Measurements from ENCODE around the gene LTF.
"Not testable (repeated sequence)": the region's sequence is repeated elsewhere in the genome, so short reads cannot be mapped to it uniquely, and the experiment has no call there.

The LTF gene

GRCh38 chr3:46496746-46497555 is 32.2 kb upstream of the LTF start:
- TF ChIP-seq, protein P1, sequence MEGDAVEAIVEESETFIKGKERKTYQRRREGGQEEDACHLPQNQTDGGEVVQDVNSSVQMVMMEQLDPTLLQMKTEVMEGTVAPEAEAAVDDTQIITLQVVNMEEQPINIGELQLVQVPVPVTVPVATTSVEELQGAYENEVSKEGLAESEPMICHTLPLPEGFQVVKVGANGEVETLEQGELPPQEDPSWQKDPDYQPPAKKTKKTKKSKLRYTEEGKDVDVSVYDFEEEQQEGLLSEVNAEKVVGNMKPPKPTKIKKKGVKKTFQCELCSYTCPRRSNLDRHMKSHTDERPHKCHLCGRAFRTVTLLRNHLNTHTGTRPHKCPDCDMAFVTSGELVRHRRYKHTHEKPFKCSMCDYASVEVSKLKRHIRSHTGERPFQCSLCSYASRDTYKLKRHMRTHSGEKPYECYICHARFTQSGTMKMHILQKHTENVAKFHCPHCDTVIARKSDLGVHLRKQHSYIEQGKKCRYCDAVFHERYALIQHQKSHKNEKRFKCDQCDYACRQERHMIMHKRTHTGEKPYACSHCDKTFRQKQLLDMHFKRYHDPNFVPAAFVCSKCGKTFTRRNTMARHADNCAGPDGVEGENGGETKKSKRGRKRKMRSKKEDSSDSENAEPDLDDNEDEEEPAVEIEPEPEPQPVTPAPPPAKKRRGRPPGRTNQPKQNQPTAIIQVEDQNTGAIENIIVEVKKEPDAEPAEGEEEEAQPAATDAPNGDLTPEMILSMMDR (IDR thresholded peaks at IDR 0.05; ENCODE audit: low read length, missing control alignments): peak; percentile 44
- H3K4me3 ChIP-seq (replicated peaks; ENCODE audit: low read depth, low read length): no peak overlapping the region
- DNase-seq (ENCODE audit: low read depth): peak; percentile 23

DNA sequence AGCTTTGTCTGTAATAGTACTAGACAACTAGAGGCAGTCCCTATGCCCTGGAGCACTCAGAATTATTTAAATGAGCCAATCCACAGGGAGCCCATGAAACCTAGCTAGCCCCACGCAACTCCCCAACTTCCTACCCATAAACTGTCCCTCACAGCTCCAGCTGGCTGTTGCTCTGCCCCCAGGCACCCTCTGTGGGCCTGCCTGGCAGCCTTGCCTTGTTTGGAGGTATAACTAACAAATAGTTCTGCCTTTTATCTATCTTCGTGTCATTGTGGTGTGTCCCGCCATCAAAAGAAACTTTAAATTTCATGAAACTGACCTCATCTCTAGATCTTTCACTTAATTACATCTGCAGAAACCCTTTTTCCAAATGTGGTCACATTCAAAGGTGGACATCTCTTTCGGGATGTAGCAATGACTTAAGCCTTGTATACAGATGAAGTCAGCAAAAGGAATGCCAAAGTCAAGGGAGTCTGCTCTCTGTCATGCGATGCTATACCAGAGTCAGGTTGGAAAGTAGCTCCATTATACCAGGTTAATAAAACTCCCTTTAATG is 31.3 kb upstream of the LTF start:
- TF ChIP-seq, protein P1 (IDR thresholded peaks at IDR 0.05; ENCODE audit: low read length, missing control alignments): no peak
- DNase-seq (ENCODE audit: low read depth): peak; percentile 30
- H3K4me3 ChIP-seq (replicated peaks; ENCODE audit: low read depth, low read length): no peak overlapping the region

- not testable (repeated sequence) for DNase-seq (ENCODE audit: low read depth); H3K4me3 ChIP-seq (replicated peaks; ENCODE audit: low read depth, low read length)
These were observed 29.8 kb upstream of the LTF start for GRCh38 chr3:46494491-46494890.

DNA sequence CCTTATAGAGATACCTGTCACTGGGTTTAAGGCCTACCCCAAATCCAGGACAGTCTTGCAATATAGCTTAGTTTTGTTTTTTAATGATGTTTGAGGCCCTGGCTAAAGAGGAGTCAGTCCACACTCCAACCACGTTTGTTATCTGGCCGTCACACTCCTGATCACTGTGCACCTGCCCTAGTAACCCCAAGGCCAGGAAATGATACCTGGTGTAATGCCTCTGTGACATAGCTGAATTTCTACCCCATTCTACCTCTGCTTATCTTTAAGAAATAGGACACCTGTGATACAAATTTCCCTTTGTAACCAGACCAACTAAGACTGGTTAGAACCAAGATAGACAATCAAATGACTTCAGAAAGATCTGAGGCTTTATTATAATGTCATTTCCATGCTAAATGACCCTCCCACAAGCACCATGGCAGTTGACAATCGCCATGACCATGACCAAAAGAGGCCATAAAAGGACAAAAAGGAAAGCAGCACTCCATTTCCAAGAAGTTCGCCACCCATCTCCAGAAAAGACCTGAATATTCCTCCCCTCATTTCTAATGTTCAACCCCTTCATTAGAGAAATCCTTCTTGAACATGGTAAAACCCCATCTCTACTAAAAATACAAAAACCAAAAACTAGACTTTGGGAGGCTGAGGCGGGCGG is 28.3 kb upstream of the LTF start:
- DNase-seq (ENCODE audit: low read depth): no peak
- TF ChIP-seq, protein P1 (IDR thresholded peaks at IDR 0.05; ENCODE audit: low read length, missing control alignments): no peak
- H3K4me3 ChIP-seq (replicated peaks; ENCODE audit: low read depth, low read length): no peak overlapping the region

DNA sequence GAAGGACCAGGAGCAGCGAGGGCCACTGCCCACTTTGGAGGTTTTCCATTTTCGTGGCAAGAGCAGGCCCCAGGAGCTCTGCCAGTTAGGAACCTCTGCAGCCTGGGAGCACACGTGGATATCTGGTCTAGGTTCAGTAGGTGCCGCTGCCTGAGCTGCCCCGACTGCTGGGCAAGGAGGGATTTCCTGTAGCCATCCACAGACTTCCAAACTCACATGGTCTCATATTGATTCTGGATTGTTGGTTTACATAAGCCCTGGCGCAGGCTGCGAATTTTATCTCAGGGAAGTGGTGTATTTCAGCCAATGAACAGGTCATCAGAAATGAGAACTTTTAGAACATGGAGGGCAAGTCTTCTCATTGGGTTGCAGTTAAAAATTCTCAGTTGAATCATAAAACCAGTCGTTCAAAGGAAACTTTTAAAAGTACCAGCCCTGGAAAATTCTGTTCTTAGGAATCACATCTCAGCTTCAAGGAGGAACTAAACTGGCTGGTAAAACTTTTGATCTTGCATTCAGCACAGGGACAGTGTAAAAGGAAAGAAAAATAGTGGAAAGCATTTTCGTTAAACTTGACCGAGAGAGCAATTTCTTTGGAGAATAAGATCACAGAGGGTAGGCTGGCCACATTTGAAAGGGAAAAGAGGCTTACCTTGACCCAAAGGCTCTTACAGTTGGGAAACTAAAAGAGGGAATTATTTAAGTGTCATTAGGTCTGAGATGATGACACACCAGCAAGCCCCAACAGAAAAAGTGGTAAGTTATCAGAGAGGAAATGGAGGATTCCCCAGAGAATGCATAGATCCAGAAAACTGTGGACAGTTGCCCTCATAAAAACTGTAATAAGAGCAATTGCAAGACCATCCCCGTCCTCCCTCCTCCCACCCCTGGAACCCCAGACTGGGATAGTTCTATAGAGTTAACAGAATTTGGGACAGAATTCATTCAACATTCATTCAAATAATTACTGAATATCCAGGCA is 26.7 kb upstream of the LTF start:
- no peak overlapping the region for H3K4me3 ChIP-seq (replicated peaks; ENCODE audit: low read depth, low read length)
- no peak for DNase-seq (ENCODE audit: low read depth)
- TF ChIP-seq, protein P1 (IDR thresholded peaks at IDR 0.05; ENCODE audit: low read length, missing control alignments): no peak

GRCh38 chr3:46490338-46491084 is 25.8 kb upstream of the LTF start:
- H3K4me3 ChIP-seq (replicated peaks; ENCODE audit: low read depth, low read length): no peak overlapping the region
- no peak for DNase-seq (ENCODE audit: low read depth)
- TF ChIP-seq, protein P1 (IDR thresholded peaks at IDR 0.05; ENCODE audit: low read length, missing control alignments): no peak

Data from fibroblast of pulmonary artery (primary cell).